ENCODE data around the gene CASP8.

- no peak for TF ChIP-seq POLR2AphosphoS5 (IDR thresholded peaks at IDR 0.05)
- TF ChIP-seq CTCF (IDR thresholded peaks at IDR 0.05) = no peak
- TF ChIP-seq POLR2A (IDR thresholded peaks at IDR 0.05; ENCODE audit: low read depth) = no peak
- no peak for TF ChIP-seq EP300 (IDR thresholded peaks at IDR 0.05)
Measured at GRCh38 chr2:201249889-201250288, 10.4 kb upstream of the CASP8 start.
